CD14-positive monocyte (primary cell): ENCODE results near the gene CENPX. TPM values are rescaled to one million over a fixed set of nuclear protein-coding genes. Genes with fewer than 3 reads are reported as not detected.
A peak's percentile ranks its signal among the peaks of the same experiment; 100 is the strongest.

ENCODE experiments used
- DNase-seq, 3 donors: peaks; one replicate each; pipeline ENCODE4 v3.0.0-alpha.2; 2011 to 2022
- H2AFZ ChIP-seq: 2 replicates; pipeline ENCODE4 v1.6.0; 2012; ENCODE audit warnings: mild to moderate bottlenecking, low read depth, low read length, inconsistent platforms; ENCODE audit not compliant: insufficient read depth, poor library complexity, severe bottlenecking
- H3K27ac ChIP-seq, 2 donors: 1 replicate in 1 of 2; 2 replicates in 1 of 2; pipeline ENCODE4 v1.5.1; 2012 to 2013; ENCODE audit warnings: low read length in 2 of 2, control low read depth in 1 of 2, inconsistent platforms in 1 of 2, low read depth in 1 of 2, mild to moderate bottlenecking in 1 of 2
- H3K27me3 ChIP-seq, 2 donors: one replicate each; pipeline versions ENCODE4 v1.6.0 to v1.6.1; 2011 to 2013; ENCODE audit warnings: low read length in 2 of 2; ENCODE audit not compliant: control insufficient read depth in 2 of 2, insufficient read depth in 2 of 2
- H3K36me3 ChIP-seq, 2 donors: replicated peaks in 1 of 2; 1 replicate in 1 of 2; 2 replicates in 1 of 2; pipeline versions ENCODE4 v1.5.1 to v1.6.1; 2012 to 2013; ENCODE audit warnings: low read length in 2 of 2, control low read depth in 1 of 2, inconsistent platforms in 1 of 2, mild to moderate bottlenecking in 1 of 2; ENCODE audit not compliant: insufficient read depth in 2 of 2, control insufficient read depth in 1 of 2
- H3K4me1 ChIP-seq, 2 donors: 1 replicate in 1 of 2; 2 replicates in 1 of 2; pipeline versions ENCODE4 v1.5.1 to v1.6.1; 2012 to 2013; ENCODE audit warnings: low read length in 2 of 2, control low read depth in 1 of 2, inconsistent platforms in 1 of 2, mild to moderate bottlenecking in 1 of 2, moderate library complexity in 1 of 2; ENCODE audit not compliant: insufficient read depth in 2 of 2, control insufficient read depth in 1 of 2
- H3K4me2 ChIP-seq: replicated peaks from 2 replicates; pipeline ENCODE3; 2012; ENCODE audit warnings: low read length, moderate library complexity, mild to moderate bottlenecking; ENCODE audit not compliant: poor library complexity, severe bottlenecking; ENCODE audit errors: extremely low read depth
- H3K4me3 ChIP-seq, 3 experiments: fragments of 200-600 bp in 1 of 3; sonication (generic) in 1 of 3; replicated peaks in 1 of 3; 1 replicate in 2 of 3; 2 replicates in 1 of 3; pipeline ENCODE4 v1.5.1; 2011 to 2013; ENCODE audit warnings: low read length in 3 of 3, mild to moderate bottlenecking in 3 of 3, control low read depth in 2 of 3, low read depth in 2 of 3, inconsistent platforms in 1 of 3, moderate library complexity in 1 of 3
- H3K79me2 ChIP-seq: 2 replicates; pipeline ENCODE4 v1.6.0; 2012; ENCODE audit warnings: mild to moderate bottlenecking, control low read depth, inconsistent platforms, low read length, moderate library complexity; ENCODE audit not compliant: insufficient read depth
- H3K9ac ChIP-seq: 2 replicates; pipeline ENCODE4 v1.6.0; 2017; ENCODE audit warnings: low read length, mild to moderate bottlenecking; ENCODE audit not compliant: insufficient read depth, poor library complexity, severe bottlenecking
- H3K9me3 ChIP-seq, 2 donors: replicated peaks in 1 of 2; 1 replicate in 1 of 2; 2 replicates in 1 of 2; pipeline versions ENCODE4 v1.5.1 to v1.6.1; 2012 to 2013; ENCODE audit warnings: low read length in 2 of 2, control low read depth in 1 of 2; ENCODE audit not compliant: control insufficient read depth in 1 of 2, insufficient read depth in 1 of 2
- H4K20me1 ChIP-seq: 2 replicates; pipeline ENCODE4 v1.6.0; 2012; ENCODE audit warnings: mild to moderate bottlenecking, low read length, control low read depth, moderate library complexity; ENCODE audit not compliant: insufficient read depth
- H3K27ac Mint-ChIP-seq, 7 donors: one replicate each; pipeline ENCODE4 v1.8.0; 2020; ENCODE audit warnings: mild to moderate bottlenecking in 7 of 7, mixed read lengths in 7 of 7, moderate library complexity in 6 of 7, inconsistent platforms in 2 of 7
- H3K27me3 Mint-ChIP-seq, 3 donors: one replicate each; pipeline ENCODE4 v1.8.0; 2021 to 2022; ENCODE audit warnings: low read depth in 3 of 3, mild to moderate bottlenecking in 3 of 3, mixed read lengths in 3 of 3, moderate library complexity in 3 of 3, inconsistent platforms in 1 of 3
- H3K36me3 Mint-ChIP-seq, 2 donors: one replicate each; pipeline ENCODE4 v1.8.0; 2020; ENCODE audit warnings: mixed read lengths in 2 of 2, inconsistent platforms in 1 of 2, mild to moderate bottlenecking in 1 of 2
- H3K4me1 Mint-ChIP-seq: one replicate; pipeline ENCODE4 v1.8.0; 2020; ENCODE audit warnings: mild to moderate bottlenecking, mixed read lengths
- H3K4me3 Mint-ChIP-seq, 2 donors: one replicate each; pipeline ENCODE4 v1.8.0; 2020; ENCODE audit warnings: mild to moderate bottlenecking in 2 of 2, mixed read lengths in 2 of 2, moderate library complexity in 1 of 2
- H3K9me3 Mint-ChIP-seq, 7 donors: one replicate each; pipeline ENCODE4 v1.8.0; 2020 to 2022; ENCODE audit warnings: mixed read lengths in 7 of 7, mild to moderate bottlenecking in 6 of 7, moderate library complexity in 6 of 7, inconsistent platforms in 2 of 7
- whole genome bisulfite sequencing: methylation state at CpG from one replicate; pipeline ENCODE4 v1.1.5; 2013; ENCODE audit warnings: missing lambda C conversion rate; ENCODE audit not compliant: insufficient coverage; 5-methylcytosine and 5-hydroxymethylcytosine counted together
- intact Hi-C, 2 donors: fragments of 100-400 bp; cut with micrococcal nuclease; formaldehyde crosslinking; loops; one replicate each; pipeline versions ENCODE4 v1.15.0 to v1.15.1; 2023
- polyA plus RNA-seq, 3 donors: library from polyadenylated mRNA; depleted of rRNA in 1 of 3; unstranded in 2 of 3; stranded (reverse) in 1 of 3; fragments of 300-500 nt in 2 of 3; fragments of >200 nt in 1 of 3; fragmentation: Illumina TruSeq in 2 of 3; gene quantifications; 1 replicate in 2 of 3; 2 replicates in 1 of 3; pipeline ENCODE4 v1.2.3, GENCODE V29; 2012 to 2021
- TF ChIP-seq, protein P1 (sequence below): fragments of 200-600 bp; IDR thresholded peaks from one replicate; pipeline ENCODE4 v1.8.0; 2022; ENCODE audit warnings: antibody characterized with exemption, mild to moderate bottlenecking

Gene CENPX
- polyA plus RNA-seq, 3 donors: 47.7 to 57.0 (median 55.9) TPM

DNA sequence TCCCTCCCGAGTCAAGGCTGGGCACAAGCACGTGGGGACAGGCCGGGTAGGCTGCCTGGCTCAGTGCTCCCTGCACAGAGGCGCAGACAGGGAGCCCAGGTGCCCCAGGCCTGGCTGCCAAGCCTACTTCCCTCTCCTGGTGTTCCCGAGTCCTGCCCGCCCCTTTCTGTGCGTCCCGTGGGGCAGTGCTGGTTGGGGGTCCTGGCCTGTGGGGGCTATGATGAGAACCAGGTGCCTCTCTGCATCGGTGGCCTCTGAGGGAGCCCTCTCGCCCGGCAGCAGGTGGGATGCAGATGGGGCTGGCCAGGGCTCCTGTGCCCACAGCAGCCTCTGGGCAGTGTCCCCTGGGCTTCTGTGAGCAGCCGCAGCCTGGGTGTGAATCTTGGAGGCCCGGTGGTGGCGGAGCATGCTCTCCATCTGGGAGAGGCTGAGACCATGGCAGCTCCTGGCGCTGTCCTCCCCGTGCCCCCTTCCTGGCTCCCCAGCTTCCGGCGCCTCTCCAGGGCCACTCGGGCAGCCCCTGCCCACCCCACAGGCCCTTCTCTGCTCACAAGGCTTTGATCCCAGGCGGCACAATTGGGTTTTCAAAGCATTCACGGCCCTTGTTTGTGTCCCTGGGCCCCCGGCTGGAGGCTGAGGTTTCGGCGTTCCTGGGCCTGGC is 7.2 kb downstream of the CENPX start:
- Histone ChIP-seq H3K27ac (no peak overlapping the region), H3K79me2 (peaks cover 6% of the 10 kb centered on the region), H4K20me1 (peaks cover 12% of the 10 kb centered on the region), H2AFZ (no peak overlapping the region), H3K9ac (no peak overlapping the region), H3K4me3 (no peak overlapping the region), H3K4me2 (no peak overlapping the region), H3K27me3 (no peaks in the 10 kb centered on the region), H3K9me3 (no peaks in the 10 kb centered on the region), H3K36me3 (peaks cover 16 to 17% of the 10 kb centered on the region in 2 donors), H3K4me1 (no peaks in the 10 kb centered on the region)
- DNase-seq: no peak
- WGBS: 92% methylated on average over 16 of the region's 24 CpGs
- peaks cover 9 to 20% of the 10 kb centered on the region in 2 donors for H3K36me3 Mint-ChIP-seq
- peak overlapping the region in 1 of 7 donors; percentile 30 for H3K27ac Mint-ChIP-seq
- TF ChIP-seq, protein P1, sequence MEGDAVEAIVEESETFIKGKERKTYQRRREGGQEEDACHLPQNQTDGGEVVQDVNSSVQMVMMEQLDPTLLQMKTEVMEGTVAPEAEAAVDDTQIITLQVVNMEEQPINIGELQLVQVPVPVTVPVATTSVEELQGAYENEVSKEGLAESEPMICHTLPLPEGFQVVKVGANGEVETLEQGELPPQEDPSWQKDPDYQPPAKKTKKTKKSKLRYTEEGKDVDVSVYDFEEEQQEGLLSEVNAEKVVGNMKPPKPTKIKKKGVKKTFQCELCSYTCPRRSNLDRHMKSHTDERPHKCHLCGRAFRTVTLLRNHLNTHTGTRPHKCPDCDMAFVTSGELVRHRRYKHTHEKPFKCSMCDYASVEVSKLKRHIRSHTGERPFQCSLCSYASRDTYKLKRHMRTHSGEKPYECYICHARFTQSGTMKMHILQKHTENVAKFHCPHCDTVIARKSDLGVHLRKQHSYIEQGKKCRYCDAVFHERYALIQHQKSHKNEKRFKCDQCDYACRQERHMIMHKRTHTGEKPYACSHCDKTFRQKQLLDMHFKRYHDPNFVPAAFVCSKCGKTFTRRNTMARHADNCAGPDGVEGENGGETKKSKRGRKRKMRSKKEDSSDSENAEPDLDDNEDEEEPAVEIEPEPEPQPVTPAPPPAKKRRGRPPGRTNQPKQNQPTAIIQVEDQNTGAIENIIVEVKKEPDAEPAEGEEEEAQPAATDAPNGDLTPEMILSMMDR: no peak
- peaks cover 0 to 2% (median 0%) of the 10 kb centered on the region in 3 donors for H3K27me3 Mint-ChIP-seq
- H3K4me1 Mint-ChIP-seq: no peaks in the 10 kb centered on the region
- no peaks in the 10 kb centered on the region for H3K9me3 Mint-ChIP-seq
- no peak overlapping the region for H3K4me3 Mint-ChIP-seq
- intact Hi-C loops: no loop called here

DNA sequence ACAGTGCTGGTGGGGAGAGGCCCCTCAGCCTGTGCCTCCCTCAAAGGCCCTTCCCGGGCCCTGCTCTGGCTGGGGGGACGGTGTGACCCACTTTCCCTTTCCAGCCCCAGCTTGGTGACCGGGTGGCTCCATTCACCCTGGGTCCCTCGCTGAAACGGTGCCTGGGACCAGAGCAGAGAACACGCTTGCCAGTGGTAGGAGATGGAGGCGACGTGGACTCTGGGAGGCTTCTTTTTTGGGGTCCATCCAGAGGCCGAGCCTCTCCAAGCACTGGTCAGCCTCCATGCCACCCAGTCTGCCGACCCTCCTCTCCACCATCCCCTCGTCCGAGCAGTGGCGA is 7.7 kb downstream of the CENPX start:
- no peaks in the 10 kb centered on the region for H3K4me1 Mint-ChIP-seq
- Histone ChIP-seq H3K9ac (no peak overlapping the region), H3K27me3 (no peaks in the 10 kb centered on the region), H3K79me2 (peaks cover 1% of the 10 kb centered on the region), H3K4me1 (no peaks in the 10 kb centered on the region), H2AFZ (no peak overlapping the region), H3K36me3 (peaks cover 16 to 17% of the 10 kb centered on the region in 2 donors), H3K27ac (no peak overlapping the region), H3K9me3 (no peaks in the 10 kb centered on the region), H3K4me2 (no peak overlapping the region), H4K20me1 (peaks cover 7% of the 10 kb centered on the region), H3K4me3 (no peak overlapping the region)
- no peak overlapping the region for H3K27ac Mint-ChIP-seq
- no peak overlapping the region for H3K4me3 Mint-ChIP-seq
- WGBS: 97% methylated on average over 10 of the region's 13 CpGs
- peaks cover 0 to 2% (median 0%) of the 10 kb centered on the region in 3 donors for H3K27me3 Mint-ChIP-seq
- DNase-seq: no peak
- intact Hi-C loops: no loop called here
- TF ChIP-seq, protein P1: no peak
- H3K36me3 Mint-ChIP-seq: peaks cover 9 to 23% of the 10 kb centered on the region in 2 donors
- no peaks in the 10 kb centered on the region for H3K9me3 Mint-ChIP-seq
